Measurements from ENCODE around the gene BUB1B.

The BUB1B gene

GRCh38 chr15:40183636-40184463, 23.0 kb downstream of the BUB1B start:
- DNase-seq: no peak

DNA sequence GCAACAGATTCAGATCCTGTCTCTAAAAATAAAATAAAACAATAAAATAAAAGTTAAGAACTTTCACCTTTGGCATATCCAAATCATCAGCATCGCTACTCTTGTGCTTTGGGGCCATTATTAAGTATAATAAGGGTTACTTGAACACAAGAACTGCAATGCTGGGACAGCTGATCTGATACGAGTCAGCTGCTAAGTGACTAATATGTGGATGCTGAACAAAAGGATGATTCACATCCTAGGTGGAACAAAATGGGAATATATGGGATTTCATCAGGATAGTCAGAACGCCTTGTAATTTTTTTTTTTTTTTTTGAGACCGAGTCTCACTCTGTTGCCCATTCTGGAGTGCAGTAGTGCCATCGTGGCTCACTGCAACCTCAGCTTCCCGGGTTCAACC, 29.7 kb downstream of the BUB1B start:
- no peak for DNase-seq

DNA sequence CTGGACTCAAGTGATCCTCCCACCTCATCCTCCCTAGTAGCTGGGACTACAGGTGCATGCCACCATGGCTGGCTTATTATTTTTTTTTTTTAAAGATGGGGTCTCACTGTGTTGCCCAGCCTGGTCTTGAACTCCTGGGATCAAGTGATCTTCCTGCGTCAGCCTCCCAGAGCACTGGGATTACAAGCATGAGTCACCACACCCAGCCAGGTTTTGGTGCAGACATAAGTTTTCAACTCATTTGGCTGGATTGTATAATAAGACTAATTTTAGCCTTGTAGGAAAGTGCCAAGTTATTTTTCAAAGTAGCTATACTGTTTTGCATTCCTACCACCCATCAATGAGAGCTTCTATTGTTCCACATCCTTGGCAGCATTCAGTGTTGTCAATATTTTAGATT, 32.1 kb downstream of the BUB1B start:
- DNase-seq: no peak

DNA sequence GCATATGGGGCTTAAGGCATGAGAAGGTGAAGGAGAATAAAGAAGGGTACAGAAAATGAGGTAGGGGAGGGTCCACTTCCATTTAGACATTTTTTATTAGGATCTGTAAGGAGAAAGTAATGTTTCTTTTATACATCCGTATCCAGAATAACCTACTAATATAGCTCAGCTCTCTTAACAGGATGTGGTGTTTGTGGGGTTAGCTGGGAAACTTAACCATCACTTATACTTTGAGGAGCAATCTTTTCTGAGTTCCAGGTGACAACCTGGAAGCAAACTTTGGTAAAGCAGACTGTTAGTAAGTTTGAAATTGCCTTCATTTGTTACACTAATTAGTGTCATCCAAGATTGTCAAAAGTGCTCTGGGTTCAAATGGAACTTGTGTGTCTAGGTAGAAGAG, 36.6 kb downstream of the BUB1B start:
- DNase-seq: no peak

- no peak for DNase-seq
These were observed 37.7 kb downstream of the BUB1B start for GRCh38 chr15:40198355-40199085.

DNA sequence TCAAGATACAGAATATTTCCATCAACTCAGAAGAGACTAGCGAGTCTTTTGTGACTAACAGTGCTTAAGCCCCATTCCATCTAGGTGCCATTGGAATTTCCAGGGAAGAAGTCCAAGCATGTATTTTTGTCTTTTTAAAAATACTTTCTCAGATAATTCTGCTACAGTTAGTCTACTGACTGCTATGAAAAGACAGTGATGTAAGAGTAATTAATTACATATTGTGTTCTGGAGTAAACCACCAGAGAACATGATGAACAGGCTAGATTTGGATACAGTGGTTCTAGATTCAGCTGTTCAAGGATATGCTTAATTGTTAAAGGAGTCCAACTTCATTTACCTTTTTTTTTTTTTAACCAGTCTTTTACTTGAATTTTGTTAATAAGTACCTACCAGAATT, 43.2 kb downstream of the BUB1B start:
- no peak for DNase-seq

- DNase-seq: no peak
These were observed 56.4 kb downstream of the BUB1B start for GRCh38 chr15:40217166-40217824.

DNA sequence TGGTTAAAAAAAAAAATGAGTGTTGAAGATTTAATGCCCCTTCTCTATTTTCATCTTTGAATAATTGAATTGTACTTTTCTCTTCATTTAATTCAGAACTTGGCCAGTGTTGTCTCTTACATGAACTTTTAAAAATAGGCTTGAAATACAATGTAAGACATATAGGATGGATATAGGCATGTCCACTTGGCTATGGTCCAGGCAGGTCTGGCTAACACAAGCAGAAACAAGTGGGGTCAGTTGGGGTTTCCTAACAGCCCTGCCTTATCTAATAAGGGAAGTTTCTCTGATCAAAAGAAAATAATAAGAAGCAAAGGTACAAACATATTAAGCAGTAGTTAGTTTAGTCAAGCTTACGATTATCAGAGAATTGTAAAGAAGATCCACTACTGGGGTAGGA, 58.9 kb downstream of the BUB1B start:
- DNase-seq: no peak

DNA sequence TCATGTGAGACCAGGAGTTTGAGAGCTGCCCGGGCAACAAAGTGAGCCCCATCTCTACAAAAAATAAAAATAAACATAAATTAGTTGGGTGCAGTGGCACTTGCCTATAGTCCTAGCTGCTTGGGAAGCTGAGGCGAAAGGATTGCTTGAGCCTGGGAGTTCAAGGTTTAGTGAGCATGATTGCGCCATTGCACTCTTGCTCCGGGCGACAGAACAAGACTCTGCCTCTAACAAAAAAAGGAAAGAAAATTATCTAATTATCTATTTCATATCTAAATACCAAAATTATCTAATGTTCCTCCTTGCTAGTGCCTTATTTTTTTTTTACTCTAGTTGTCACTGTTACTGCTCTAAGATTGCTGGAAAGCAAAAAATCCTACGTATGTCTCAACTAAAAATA, 61.3 kb downstream of the BUB1B start:
- DNase-seq: no peak

DNA sequence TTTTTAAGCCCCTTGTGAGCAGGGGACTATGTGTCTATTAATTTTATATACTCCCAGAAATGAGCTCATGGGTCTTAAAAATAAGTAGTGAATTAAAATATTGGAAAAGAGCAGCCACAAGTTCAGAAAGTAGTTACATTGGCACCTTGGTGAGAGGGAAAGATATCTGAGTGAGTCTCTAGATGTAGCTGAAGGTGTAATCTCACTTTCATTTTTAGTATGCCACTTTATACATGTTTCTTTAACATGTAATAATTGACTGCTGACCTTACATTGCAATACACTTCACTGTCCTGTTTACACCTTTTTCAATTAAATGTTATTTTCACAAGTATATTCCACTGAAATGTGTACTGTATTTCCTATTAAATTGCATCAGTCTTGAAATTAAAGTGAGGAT, 65.9 kb downstream of the BUB1B start:
- DNase-seq: no peak

DNA sequence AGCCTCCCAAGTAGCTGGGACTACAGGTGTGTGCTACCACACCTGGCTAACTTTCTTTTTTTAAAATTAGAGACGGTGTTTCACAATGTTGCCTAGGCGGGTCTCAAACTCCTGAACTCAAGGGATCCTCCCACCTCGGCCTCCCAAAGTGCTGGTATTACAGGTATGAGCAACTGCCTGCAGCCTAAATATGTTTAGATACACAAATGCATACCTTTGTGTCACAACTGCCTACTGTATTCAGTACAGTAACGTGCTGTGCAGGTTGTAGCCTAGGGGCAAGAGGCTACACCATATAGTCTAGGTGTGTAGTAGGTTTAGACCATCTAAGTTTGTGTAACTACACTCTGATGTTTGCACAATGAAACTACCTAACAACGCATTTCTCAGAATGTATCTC, 68.4 kb downstream of the BUB1B start:
- DNase-seq: no peak

DNA sequence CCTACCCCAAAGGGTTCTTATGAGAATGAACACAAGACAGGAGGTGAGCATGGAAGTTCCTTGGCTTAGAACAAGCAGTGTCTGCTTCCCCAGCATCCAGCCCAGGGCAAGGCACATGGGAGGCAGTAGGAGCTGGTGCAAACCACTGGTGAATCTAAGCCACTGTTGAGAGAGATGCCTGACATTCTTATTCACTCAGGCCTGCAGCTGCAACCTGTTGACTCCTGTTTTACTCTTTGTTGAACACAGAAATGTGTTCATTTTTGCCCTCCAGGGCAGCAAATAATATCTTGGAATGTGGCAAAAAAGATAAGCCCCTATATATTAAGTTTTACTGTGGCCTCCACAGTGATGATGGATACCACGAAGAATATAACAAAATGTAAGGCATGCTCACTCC, 69.1 kb downstream of the BUB1B start:
- no peak for DNase-seq

- DNase-seq: no peak
These were observed 71.8 kb downstream of the BUB1B start for GRCh38 chr15:40232625-40233070.

DNA sequence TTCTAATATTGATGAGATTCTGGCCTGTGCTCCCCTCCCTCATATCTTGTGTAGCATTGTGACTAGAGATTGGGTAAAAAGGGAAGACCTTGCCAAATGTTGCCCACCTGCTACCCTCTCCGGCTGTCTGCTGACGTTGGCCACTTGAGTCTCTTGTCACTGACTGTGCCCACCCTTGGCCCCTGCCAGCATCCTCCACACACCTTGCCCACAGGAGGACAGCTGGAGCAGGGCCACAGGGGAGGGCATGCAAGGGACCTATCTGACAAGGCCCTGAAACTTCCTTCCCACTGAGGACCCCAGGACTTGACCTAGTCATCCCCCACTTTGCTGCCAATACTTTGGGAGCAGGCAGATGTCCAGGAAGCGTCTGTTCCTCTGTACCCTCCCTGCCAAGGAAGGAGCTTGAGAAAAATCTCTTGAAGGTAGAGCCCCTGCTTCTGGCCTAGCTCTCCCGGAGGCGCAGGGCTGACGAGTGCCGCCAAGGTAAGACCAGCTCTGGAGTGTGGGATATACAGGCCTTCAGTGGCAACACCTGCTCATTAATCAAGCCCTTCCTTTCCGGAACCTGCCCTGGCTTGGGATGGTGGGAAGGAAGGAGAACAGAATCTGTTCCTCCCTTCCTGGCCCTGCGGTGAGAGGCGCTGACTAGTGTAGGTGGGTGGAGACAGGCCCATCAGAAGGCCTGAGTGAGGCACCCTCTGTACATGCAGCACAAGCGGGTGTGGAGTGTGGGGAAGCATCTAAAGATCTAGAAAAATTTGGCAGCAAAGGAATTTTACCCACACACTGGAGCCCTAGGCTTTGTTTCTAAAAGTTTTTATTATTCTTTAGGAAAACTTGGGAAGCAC, 73.1 kb downstream of the BUB1B start:
- DNase-seq: no peak

DNA sequence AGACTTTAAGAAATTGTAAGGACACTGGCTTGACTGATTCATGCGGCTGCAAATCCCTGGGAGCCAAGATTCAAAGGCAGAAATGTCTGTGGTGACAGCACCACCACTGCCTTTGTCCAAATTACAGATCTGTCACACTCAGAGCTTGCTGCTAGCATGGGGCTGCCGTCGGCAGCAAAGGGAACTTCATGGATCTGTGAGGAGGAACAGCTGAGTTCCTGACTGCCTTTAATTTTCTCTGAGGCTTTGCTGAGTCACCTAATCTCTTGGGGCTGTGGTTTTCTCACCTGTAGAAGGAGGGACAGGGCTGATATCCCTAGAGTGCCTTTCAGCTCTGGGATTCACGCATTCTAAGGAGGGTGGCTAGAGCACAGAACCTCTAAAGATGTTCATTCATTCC, 73.9 kb downstream of the BUB1B start:
- DNase-seq: no peak

DNA sequence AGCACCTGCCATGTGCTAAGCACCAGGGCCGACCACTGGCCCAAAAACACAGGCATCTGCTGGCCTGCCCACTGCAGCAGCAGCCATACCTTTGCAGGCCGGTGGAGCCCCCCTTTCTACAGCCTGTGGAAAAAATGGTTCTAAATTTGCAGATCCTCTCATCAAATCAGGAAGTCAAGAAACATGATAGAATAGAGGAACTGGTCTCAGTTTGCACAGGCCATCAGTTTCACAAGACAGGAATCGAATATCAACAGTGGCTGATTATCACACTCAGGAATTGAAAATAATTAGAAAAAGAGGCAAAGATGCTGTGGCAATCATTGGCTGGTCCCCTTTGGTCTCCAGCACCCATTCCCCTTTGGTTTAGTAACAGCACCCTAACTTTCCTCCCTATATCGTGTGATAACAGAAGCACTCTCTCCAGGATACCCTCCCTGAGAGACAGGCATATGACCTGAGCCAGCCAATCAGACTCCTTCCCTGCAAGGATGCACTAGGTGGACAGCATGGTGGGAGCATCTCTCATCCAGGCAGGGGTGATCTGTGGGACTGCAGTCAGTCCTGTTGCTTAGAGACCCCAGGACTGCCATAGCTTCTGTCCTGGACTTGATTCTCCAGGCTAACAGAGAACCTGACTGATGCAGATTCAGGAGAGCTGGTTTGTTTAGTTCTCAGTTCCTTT, 74.5 kb downstream of the BUB1B start:
- DNase-seq: no peak

- DNase-seq: no peak
These were observed 77.9 kb downstream of the BUB1B start, which contains the start of gene PAK6 for GRCh38 chr15:40238532-40239403. TSS of gene PAK6 (plus strand) at chr15:40239063. CDS start at chr15:40264786, 25,723 bp downstream.

DNA sequence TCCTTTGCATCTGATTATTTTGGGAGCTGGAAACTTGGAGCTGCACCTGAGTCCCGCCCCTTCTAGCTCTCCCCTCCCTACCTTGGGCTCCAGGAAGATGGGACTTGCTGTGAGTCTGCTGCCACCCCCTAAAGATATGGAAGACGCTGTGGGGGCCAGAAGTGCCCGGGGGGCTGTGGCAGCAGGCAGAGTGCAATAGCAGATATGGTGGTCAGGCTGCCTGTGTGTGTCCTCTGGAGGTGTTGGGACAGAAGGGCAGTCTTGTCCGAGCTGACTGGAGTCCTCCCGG, 78.5 kb downstream of the BUB1B start:
- DNase-seq: no peak

DNA sequence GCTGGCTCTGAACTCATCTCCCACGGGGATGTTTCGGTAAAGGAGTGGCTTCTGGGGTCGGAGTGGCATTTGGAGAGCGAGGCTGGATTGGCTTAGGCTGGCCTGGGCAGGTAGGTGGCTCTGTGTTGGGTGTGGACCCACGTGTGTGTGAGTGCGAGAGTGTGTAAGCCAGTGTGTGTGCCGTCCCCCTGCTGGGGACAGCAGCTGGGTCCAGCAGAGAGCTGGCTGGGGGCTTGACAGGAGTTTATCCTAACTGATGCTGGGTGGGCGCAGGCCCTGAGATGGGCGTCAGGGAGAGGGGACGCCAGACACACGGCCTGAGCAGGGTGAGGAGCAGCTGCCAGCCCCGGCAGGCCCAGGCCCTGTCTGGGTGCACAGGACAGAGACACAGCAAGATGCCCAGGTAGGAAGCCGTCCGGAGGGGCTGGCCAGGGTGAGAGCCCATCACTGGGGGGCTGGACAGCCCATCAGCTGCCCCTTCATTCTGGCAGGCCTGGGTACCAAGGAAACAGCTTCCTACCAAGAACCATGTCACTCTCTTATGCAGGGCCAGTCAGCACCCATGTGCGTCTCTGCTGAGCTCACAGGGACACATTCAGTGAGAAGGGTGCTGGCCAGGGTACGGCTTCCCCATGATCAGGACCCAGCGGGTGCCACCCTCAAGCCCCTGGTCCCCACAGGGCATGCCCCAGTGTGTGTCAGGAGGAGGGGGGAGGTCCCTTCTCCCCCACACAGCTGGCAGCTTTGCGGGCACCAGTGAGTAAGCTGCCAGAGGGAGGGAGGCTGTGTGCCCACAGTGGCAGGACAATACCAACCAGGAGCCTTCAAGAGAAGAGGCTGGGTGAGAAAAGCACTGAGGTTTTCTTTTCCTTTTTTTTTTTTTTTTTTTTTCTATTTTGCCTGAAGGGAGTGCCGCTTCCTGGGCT, 79.1 kb downstream of the BUB1B start:
- DNase-seq: no peak

- no peak for DNase-seq
These were observed 79.9 kb downstream of the BUB1B start for GRCh38 chr15:40240619-40241221.
